GM21737 (cell line): ENCODE measurements around the gene AGO4.
"Not testable (repeated sequence)": the region's sequence is repeated elsewhere in the genome, so short reads cannot be mapped to it uniquely, and the experiment has no call there.

Experiments used
- ATAC-seq: cut with Tn5 transposase; IDR thresholded peaks from one replicate; pipeline ENCODE4 v1.9.1; 2021; ENCODE audit warnings: mild to moderate bottlenecking, moderate library complexity; ENCODE audit not compliant: unreplicated experiment

AGO4 gene

GRCh38 chr1:35810096-35810881 lies 2.5 kb downstream of the AGO4 start:
- ATAC-seq: no peak

DNA sequence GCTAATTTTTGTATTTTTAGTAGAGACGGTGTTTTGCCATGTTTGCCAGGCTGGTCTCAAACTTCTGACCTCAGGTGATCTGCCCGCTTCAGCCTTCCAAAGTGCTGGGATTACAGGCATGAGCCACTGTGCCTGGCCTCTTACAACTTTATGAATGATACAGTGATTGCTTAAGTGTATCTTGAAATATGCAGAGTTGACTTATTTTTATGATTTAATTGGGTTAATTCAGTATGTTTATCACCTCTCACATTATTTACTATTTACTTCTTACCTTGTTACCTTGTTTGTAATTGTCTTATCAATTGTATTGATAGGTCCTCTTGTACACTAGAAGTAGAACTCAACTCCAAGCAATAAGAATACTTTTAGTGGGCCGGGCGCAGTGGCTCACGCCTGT lies 4.9 kb downstream of the AGO4 start:
- not testable (repeated sequence) for ATAC-seq

DNA sequence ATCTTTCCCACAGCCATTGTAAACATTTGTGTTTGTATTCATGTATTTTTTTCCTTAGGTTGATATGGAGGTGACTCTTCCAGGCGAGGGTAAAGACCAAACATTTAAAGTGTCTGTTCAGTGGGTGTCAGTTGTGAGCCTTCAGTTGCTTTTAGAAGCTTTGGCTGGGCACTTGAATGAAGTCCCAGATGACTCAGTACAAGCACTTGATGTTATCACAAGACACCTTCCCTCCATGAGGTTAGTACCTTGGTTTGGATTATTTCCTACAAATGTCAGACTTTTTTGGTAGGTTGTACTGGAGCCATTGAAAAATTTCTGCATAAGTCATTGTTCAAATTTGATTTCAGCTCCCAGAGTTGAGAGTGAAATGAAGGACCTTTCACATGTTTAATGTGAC lies 17.4 kb downstream of the AGO4 start:
- ATAC-seq: no peak

DNA sequence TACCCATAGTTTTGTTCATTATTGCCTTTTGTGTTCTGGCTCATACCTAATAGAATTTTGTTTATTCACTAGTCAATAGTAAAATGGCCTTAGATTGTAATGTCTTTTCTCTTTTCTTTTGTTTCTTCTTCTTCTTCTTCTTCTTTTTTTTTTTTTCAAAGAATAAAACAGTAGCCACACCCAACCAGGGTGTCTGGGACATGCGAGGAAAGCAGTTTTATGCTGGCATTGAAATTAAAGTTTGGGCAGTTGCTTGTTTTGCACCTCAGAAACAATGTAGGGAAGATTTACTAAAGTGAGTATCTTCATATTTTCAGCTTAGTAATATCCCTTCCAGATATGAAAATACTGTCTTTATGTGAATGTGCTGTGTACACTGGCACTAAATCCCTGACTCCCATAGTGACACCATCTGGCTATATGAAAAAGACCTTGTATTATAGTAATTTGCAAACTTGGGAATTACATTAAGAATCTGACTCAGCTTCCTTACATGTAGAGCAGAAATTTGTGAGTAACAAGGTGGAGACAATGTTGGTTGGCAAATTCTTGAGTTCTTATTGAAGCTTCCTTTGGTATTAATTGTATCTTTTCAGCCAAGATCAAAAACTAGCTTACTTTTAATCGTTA lies 24.6 kb downstream of the AGO4 start:
- no peak for ATAC-seq

DNA sequence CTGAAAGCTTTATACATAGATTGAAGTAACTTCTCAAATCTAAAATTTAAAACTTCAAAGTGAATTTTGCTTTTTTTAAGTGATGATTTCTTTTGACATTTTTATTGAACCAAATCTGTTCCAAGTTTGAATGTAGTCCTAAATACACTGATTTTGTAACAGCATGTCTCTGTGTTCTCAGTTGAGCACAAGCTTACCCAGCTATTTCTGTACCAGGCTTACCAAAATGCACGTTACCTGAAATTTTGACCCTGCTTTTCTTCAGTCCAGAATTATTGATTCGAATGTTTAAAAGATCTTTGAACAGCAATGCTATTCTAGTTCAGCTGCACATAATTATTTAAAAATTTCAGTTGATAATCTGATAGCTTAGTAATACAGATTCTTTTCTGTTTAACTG lies 25.6 kb downstream of the AGO4 start:
- ATAC-seq: no peak

GRCh38 chr1:35834218-35834617 lies 26.4 kb downstream of the AGO4 start:
- no peak for ATAC-seq

GRCh38 chr1:35835398-35835797 lies 27.6 kb downstream of the AGO4 start:
- ATAC-seq: no peak

- no peak for ATAC-seq
Observed at GRCh38 chr1:35836734-35837133, 28.9 kb downstream of the AGO4 start.

DNA sequence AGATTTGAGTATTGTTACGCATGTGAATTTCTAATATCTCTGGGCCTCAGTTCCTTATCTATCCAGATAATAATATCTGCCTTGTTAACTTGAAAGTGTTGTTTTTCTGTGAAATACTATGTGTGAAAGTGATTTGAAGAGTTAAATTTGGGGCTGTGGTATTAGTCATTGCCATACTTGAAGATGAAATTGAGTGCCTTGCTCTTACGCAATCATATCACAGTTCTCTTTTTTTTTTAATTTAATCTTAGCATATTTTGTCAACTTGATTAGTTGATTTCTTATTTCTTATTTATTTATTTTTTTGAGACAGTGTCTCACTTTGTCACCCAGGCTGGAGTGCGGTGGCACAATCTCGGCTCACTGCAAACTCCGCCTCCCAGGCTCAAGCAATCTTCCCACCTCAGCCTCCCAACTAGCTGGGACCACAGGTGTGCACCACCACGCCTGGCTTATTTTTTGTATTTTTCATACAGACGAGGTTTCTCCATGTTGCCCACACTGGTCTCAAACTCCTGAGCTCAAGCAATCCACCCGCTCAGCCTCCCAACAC lies 31.0 kb downstream of the AGO4 start:
- ATAC-seq: no peak

GRCh38 chr1:35844826-35845225 lies 37.0 kb downstream of the AGO4 start:
- no peak for ATAC-seq

GRCh38 chr1:35845766-35846165 lies 38.0 kb downstream of the AGO4 start:
- no peak for ATAC-seq

DNA sequence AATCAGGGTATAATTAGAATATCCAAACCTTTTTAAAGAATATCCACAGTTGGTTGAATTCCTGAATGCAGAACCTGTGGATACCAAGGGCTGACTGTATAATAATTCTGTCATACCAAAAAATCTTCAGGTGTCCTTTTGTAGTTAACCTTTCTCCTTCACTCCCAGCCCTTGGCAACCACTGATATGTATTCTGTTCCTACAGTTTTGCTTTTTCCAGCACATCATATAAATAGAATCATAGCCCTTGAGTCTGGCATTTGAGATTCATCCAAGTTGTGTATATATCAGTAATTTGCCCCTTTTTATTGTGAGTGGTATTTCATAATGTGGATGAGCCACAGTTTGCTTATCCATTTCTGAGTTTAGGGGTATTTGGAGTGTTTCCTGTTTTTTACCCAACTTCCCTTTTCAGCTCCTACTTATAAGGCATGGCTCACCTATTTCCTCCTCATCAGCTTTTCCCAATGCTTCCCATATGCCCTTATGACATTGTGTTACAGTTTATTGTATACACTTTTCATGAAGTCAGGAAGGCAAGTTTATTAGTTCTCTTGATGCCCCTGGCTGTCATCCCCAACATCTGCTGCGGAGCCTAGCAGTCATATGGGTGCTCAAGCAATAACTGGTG lies 40.2 kb downstream of the AGO4 start:
- ATAC-seq: no peak

DNA sequence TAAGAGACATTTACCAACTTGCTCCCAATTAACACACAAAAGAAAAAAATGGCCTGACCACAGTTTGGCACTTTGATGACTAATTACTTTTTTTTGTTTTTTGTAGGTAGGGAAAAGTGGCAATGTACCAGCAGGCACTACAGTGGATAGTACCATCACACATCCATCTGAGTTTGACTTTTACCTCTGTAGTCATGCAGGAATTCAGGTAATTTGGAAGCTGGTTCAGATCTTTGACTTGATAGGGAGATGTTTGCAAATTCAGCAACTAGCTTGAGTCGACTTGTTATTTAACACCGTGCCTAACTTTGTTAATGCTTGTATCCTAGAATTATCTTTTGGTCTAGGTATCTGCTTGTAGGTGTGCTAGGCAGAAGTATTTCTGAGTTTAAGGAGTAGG lies 42.2 kb downstream of the AGO4 start:
- no peak for ATAC-seq

GRCh38 chr1:35850716-35851115 lies 42.9 kb downstream of the AGO4 start:
- ATAC-seq: no peak

GRCh38 chr1:35851132-35851869 lies 43.5 kb downstream of the AGO4 start:
- ATAC-seq: no peak

DNA sequence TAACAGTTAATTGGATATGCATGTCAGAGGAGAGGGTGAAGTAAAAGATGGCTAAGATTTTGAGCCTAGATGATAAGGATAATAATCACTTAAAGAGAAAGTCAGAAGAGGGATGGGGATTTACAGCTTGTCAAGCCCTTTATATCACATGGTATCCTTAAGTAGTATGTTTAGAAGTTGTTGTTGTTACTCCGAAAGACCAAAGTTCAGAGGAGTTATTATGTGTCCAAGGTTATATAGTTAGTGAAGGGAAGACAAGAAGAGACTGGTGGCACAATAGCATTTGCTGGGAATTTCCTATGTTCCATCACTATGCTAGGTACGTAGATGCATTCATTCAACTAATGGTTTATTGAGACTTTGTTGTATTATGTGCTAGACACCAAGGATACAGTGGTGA lies 44.4 kb downstream of the AGO4 start:
- no peak for ATAC-seq

GRCh38 chr1:35854989-35855700 lies 47.3 kb downstream of the AGO4 start:
- no peak for ATAC-seq

DNA sequence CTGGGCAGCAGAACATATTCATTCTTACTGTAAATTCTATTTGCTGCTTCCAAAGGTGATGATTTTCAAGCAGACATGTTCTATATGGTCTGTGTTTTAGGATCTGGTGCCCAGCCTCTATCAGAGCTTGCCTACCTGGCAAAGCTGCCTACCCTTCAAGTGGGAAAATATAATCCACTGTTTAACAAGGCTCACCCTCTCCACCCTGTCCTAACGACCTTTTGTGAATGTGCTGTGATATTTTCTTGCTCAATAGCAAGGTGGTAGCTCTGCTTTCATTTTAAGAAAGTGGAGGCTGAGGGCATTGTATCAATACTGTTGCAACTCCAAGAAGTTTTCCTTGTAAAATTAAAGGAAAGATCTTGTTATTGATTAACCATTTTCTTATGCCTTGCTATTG lies 49.1 kb downstream of the AGO4 start:
- ATAC-seq: no peak

GRCh38 chr1:35857830-35858229 lies 50.0 kb downstream of the AGO4 start:
- ATAC-seq: no peak

DNA sequence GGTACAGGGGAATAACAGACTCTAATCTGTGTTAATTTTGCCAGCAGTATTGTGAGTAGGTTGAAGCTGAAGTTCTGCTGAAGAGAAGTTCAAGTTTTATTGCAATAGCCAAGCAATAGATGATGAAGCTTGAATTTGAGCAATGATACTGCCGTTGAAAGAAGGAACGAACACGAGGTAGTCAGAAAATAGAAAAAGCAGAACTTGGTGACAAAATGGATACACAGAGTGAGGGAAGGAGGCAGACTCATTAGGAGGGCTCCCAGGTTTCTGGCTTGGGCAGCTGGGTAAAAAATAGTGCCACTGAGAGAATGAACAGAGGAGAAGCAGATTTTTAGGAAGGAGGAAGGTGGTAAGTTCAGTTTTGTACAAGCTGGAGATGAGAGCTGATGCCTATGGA lies 52.9 kb downstream of the AGO4 start:
- ATAC-seq: no peak

- ATAC-seq: no peak
Observed at GRCh38 chr1:35863136-35863535, 55.3 kb downstream of the AGO4 start.
